K562 (cell line): ENCODE results near the gene ZCRB1. TPM values are rescaled to one million over a fixed set of nuclear protein-coding genes. Genes with fewer than 3 reads are reported as not detected.

Experiments
- ATAC-seq: fragments of 200-7000 bp; cut with Tn5 transposase; 3 replicates; pipeline ENCODE4 v1.9.1; 2020; ENCODE audit warnings: moderate library complexity
- BruUV-seq: library from RNA; stranded (reverse); fragments of 400-500 nt; replicated peaks from 2 replicates; lab custom pipeline; 2021; lab: Mats Ljungman, UMichigan
- CTCF ChIA-PET: fragments of 300-600 bp; formaldehyde crosslinking; extraction: SDS; loops from one replicate; lab custom pipeline; 2021; ENCODE audit warnings: low intra/inter-chr PET ratio; lab: Yijun Ruan, JAX
- POLR2A ChIA-PET: fragments of 300-600, 350-650 bp; sonication (Branson Sonifier 250); formaldehyde crosslinking; extraction: SDS; loops from one replicate; lab custom pipeline; 2021; ENCODE audit warnings: antibody characterized with exemption, inconsistent platforms; lab: Yijun Ruan, JAX
- DNase-seq, 4 experiments: peaks; one replicate each; pipeline versions ENCODE4 v3.0.0 to v3.0.0-alpha.2; 2011 to 2018; ENCODE audit warnings: low spot score in 3 of 4, mixed read lengths in 3 of 4; ENCODE audit errors: extremely low read depth in 1 of 4
- FAIRE-seq: peaks from 2 replicates; lab custom pipeline; 2011; peaks lifted over from hg19 to GRCh38; lab: Jason Lieb, UNC
- H2AFZ ChIP-seq: 2 replicates; pipeline ENCODE4 v1.6.0; 2011; ENCODE audit warnings: low read depth, low read length, control low read depth, inconsistent platforms
- H3K27ac ChIP-seq: fragments of 200-600 bp; 3 replicates; pipeline ENCODE4 v1.8.0; 2011; ENCODE audit warnings: low read depth, mild to moderate bottlenecking, control low read depth, inconsistent platforms, low read length, moderate library complexity, mixed read lengths; ENCODE audit errors: extremely low read depth
- H3K27me3 ChIP-seq, 2 experiments: fragments of 300-600 bp in 1 of 2; 2 replicates in 1 of 2; 3 replicates in 1 of 2; pipeline versions ENCODE4 v1.6.0 to v1.8.0; 2011; ENCODE audit warnings: inconsistent platforms in 2 of 2, low read length in 2 of 2, mild to moderate bottlenecking in 1 of 2, mixed read lengths in 1 of 2, moderate library complexity in 1 of 2; ENCODE audit not compliant: control insufficient read depth in 2 of 2, insufficient read depth in 2 of 2
- H3K36me3 ChIP-seq: fragments of 300-600 bp; 3 replicates; pipeline ENCODE4 v1.8.0; 2011; ENCODE audit warnings: mild to moderate bottlenecking, low read length, inconsistent platforms; ENCODE audit not compliant: control insufficient read depth, insufficient read depth
- H3K4me1 ChIP-seq, 2 experiments: fragments of 200-600 bp in 1 of 2; replicated peaks in 1 of 2; 2 replicates in 1 of 2; 3 replicates in 1 of 2; pipeline versions ENCODE4 v1.5.1 to v1.8.0; 2011; ENCODE audit warnings: inconsistent platforms in 2 of 2, low read length in 2 of 2, mild to moderate bottlenecking in 1 of 2, mixed read lengths in 1 of 2, moderate library complexity in 1 of 2; ENCODE audit not compliant: control insufficient read depth in 2 of 2, insufficient read depth in 2 of 2
- H3K4me2 ChIP-seq: 2 replicates; pipeline ENCODE4 v1.6.1; 2011; ENCODE audit warnings: low read length, control low read depth, inconsistent platforms, mixed read lengths; ENCODE audit not compliant: insufficient read depth
- H3K4me3 ChIP-seq: fragments of 200-600 bp; sonication (generic), shearing (Covaris generic); 2 replicates; pipeline ENCODE4 v1.5.1; 2016; ENCODE audit warnings: control low read depth, inconsistent platforms
- H3K79me2 ChIP-seq: fragments of 200-600 bp; 3 replicates; pipeline ENCODE4 v1.8.0; 2011; ENCODE audit warnings: low read length, inconsistent platforms; ENCODE audit not compliant: control insufficient read depth, insufficient read depth
- H3K9ac ChIP-seq, 2 experiments: 2 replicates each; pipeline versions ENCODE4 v1.6.0 to v1.6.1; 2011; ENCODE audit warnings: low read depth in 2 of 2, low read length in 2 of 2, control low read depth in 1 of 2, inconsistent platforms in 1 of 2, mild to moderate bottlenecking in 1 of 2, mixed read lengths in 1 of 2; ENCODE audit not compliant: insufficient read depth in 1 of 2
- H3K9me1 ChIP-seq: one replicate; pipeline ENCODE4 v1.6.0; 2011; ENCODE audit warnings: inconsistent platforms, mild to moderate bottlenecking, low read length, moderate library complexity; ENCODE audit not compliant: control insufficient read depth, insufficient read depth
- H3K9me3 ChIP-seq: replicated peaks from 2 replicates; pipeline ENCODE4 v1.5.1; 2011; ENCODE audit warnings: low read depth, low read length, inconsistent platforms; ENCODE audit not compliant: control insufficient read depth, insufficient read depth
- H4K20me1 ChIP-seq: replicated peaks from 2 replicates; pipeline ENCODE4 v1.6.1; 2011; ENCODE audit warnings: low read length, inconsistent platforms, mixed read lengths; ENCODE audit not compliant: control insufficient read depth, insufficient read depth
- ARID1B ChIP-seq: fragments of 450-650 bp; IDR thresholded peaks from 2 replicates; pipeline ENCODE4 v1.6.1; 2016; ENCODE audit warnings: antibody characterized with exemption, mild to moderate bottlenecking, inconsistent platforms
- FOXM1 ChIP-seq, 2 experiments: fragments of 450-650 bp in 1 of 2; sonication (generic) in 1 of 2; formaldehyde crosslinking in 1 of 2; IDR thresholded peaks; 2 replicates each; pipeline versions ENCODE4 v1.6.1 to v1.9.0; 2017 to 2022; ENCODE audit warnings: low read depth in 2 of 2, mild to moderate bottlenecking in 2 of 2, missing genetic modification reagents in 1 of 2, moderate library complexity in 1 of 2
- HCFC1 ChIP-seq: IDR thresholded peaks from 2 replicates; pipeline ENCODE4 v1.6.1; 2012; ENCODE audit warnings: low read depth, low read length, improper control_type of control experiment
- L3MBTL2 ChIP-seq: fragments of 450-650 bp; IDR thresholded peaks from 2 replicates; pipeline ENCODE4 v1.6.1; 2016; ENCODE audit warnings: mild to moderate bottlenecking, moderate library complexity
- NEUROD1 ChIP-seq: fragments of 150-350 bp; IDR thresholded peaks from 2 replicates; pipeline ENCODE4 v1.6.1; 2014; ENCODE audit warnings: borderline replicate concordance, low read length, low read depth; ENCODE audit not compliant: partially characterized antibody
- POLR3A ChIP-seq: IDR thresholded peaks from 2 replicates; pipeline ENCODE4 v1.6.1; 2011; ENCODE audit warnings: borderline replicate concordance, mild to moderate bottlenecking, moderate library complexity; ENCODE audit not compliant: insufficient read length, insufficient read depth; ENCODE audit errors: extremely low read depth
- SRSF1 ChIP-seq: fragments of 200-400 bp; formaldehyde crosslinking; IDR thresholded peaks from 2 replicates; pipeline ENCODE4 v1.6.1; 2017; ENCODE audit warnings: mild to moderate bottlenecking, low read depth, low read length, moderate library complexity
- XRCC5 ChIP-seq: fragments of 200-400 bp; formaldehyde crosslinking; IDR thresholded peaks from 2 replicates; pipeline ENCODE4 v1.6.1; 2017; ENCODE audit warnings: low read depth, mild to moderate bottlenecking, low read length
- ZBTB1 ChIP-seq: sonication (generic); formaldehyde crosslinking; IDR thresholded peaks from 2 replicates; pipeline ENCODE4 v1.8.1; 2023; ENCODE audit warnings: missing genetic modification reagents, low read depth, mild to moderate bottlenecking, borderline replicate concordance
- ZNF143 ChIP-seq: sonication (generic); formaldehyde crosslinking; IDR thresholded peaks from 2 replicates; pipeline ENCODE4 v1.9.0; 2022; ENCODE audit warnings: mild to moderate bottlenecking, missing genetic modification reagents
- ZNF347 ChIP-seq: fragments of 450-650 bp; formaldehyde crosslinking; IDR thresholded peaks from 2 replicates; pipeline ENCODE4 v1.4.0; 2020; ENCODE audit warnings: low read depth, mild to moderate bottlenecking, moderate library complexity
- WGBS: fragments of 100-300 bp; shearing (Covaris generic); methylation state at CpG from one replicate; pipeline ENCODE4 v1.1.6; 2016; ENCODE audit warnings: low coverage, mixed read lengths; ENCODE audit not compliant: insufficient coverage; ENCODE audit errors: missing lambda C conversion rate; 5-methylcytosine and 5-hydroxymethylcytosine counted together
- in situ Hi-C: fragments of 300-500 bp; cut with MboI; formaldehyde crosslinking; loops from 4 replicates; pipeline ENCODE4 v1.15.0; 2018; ENCODE audit warnings: inconsistent platforms, mixed read lengths
- intact Hi-C: fragments of 100-400 bp; cut with micrococcal nuclease; formaldehyde crosslinking; loops from 2 replicates; pipeline ENCODE4 v1.14.2; 2022
- polyA plus RNA-seq, 8 experiments: library from polyadenylated mRNA; depleted of rRNA in 4 of 8; stranded (reverse) in 5 of 8; unstranded in 3 of 8; fragments of >200 nt; fragmentation: Nextera tagmentation in 2 of 8; fragmentation: Illumina TruSeq in 1 of 8; extraction: Ambion mirVana in 2 of 8; extraction: Trizol in 1 of 8; gene quantifications; 2 replicates each; pipeline versions ENCODE4 v1.2.1 to v1.2.3, GENCODE V29; 2011 to 2014; ENCODE audit warnings: inconsistent platforms in 1 of 8, missing spikeins in 1 of 8
- total RNA-seq, 7 experiments: library from RNA; depleted of rRNA in 6 of 7; stranded (reverse); fragments of >200 nt in 6 of 7; fragmentation: Illumina TruSeq in 2 of 7; extraction: Trizol in 2 of 7; gene quantifications; 2 replicates each; pipeline versions ENCODE4 v1.2.1 to v1.2.3, GENCODE V29; 2011 to 2021; ENCODE audit warnings: low replicate concordance in 1 of 7
- TF ChIP-seq, protein P1 (sequence below): fragments of 450-650 bp; conservative IDR thresholded peaks from 2 replicates; pipeline ENCODE4 v1.6.1; 2016; ENCODE audit warnings: missing genetic modification characterization, low read depth, mild to moderate bottlenecking, control low read depth, missing compliant biosample characterization
- TF ChIP-seq, protein P2 (sequence below): IDR thresholded peaks from 2 replicates; pipeline ENCODE4 v1.6.1; 2014; ENCODE audit warnings: antibody characterized with exemption
- TF ChIP-seq, protein P3 (sequence below), 2 experiments: fragments of 450-650 bp in 1 of 2; sonication (generic) in 1 of 2; formaldehyde crosslinking; conservative IDR thresholded peaks; 2 replicates each; pipeline versions ENCODE4 v1.4.0 to v1.8.1; 2020 to 2022; ENCODE audit warnings: mild to moderate bottlenecking in 1 of 2, missing genetic modification reagents in 1 of 2

The ZCRB1 gene
- total and polyA plus RNA-seq, 9 of the 15 experiments (the other 6 are each of a cell fraction or from before 2014, with no cell fraction given), result 36.0 to 102 (median 51.0) TPM

DNA sequence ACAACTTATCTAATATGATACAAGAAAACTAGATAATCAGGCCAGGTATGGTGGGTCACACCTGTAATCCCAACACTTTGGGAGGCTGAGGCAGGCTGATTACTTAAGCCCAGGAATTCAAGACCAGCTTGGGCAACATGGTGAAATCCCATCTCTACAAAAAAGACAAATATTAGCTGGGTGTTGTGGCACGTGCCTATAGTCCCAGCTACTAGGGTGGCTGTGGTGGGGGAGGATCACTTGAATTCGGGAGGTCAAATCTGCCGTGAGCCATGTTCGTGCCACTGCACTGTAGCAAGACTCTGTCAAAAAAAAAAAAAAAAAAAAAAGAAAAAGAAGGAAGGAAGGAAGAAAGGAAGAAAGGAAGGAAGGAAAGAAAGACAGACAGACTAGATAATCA is 27.0 kb downstream of the ZCRB1 start:
- Histone ChIP-seq H3K4me1 (peaks cover 0 to 2% of the 10 kb centered on the region in 2 experiments; a peak in 3 of 5 replicates), H3K9me1 (no peaks in the 10 kb centered on the region)
- no peak for TF ChIP-seq ZNF347 (CRISPR knock-in tag)
- no peak for TF ChIP-seq ZBTB1
- TF ChIP-seq NEUROD1, result no peak
- TF ChIP-seq L3MBTL2, result no peak
- TF ChIP-seq FOXM1 (IDR thresholded peaks at IDR 0.05; ENCODE audit: low read depth), result no peak
- no peak for TF ChIP-seq FOXM1 (CRISPR knock-in tag; IDR thresholded peaks at IDR 0.05; ENCODE audit: low read depth)
- TF ChIP-seq, protein P1, sequence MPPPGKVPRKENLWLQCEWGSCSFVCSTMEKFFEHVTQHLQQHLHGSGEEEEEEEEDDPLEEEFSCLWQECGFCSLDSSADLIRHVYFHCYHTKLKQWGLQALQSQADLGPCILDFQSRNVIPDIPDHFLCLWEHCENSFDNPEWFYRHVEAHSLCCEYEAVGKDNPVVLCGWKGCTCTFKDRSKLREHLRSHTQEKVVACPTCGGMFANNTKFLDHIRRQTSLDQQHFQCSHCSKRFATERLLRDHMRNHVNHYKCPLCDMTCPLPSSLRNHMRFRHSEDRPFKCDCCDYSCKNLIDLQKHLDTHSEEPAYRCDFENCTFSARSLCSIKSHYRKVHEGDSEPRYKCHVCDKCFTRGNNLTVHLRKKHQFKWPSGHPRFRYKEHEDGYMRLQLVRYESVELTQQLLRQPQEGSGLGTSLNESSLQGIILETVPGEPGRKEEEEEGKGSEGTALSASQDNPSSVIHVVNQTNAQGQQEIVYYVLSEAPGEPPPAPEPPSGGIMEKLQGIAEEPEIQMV (tag), result no peak
- no peak for TF ChIP-seq SRSF1
- no peak for TF ChIP-seq POLR3A
- TF ChIP-seq XRCC5, result no peak
- TF ChIP-seq, protein P2, sequence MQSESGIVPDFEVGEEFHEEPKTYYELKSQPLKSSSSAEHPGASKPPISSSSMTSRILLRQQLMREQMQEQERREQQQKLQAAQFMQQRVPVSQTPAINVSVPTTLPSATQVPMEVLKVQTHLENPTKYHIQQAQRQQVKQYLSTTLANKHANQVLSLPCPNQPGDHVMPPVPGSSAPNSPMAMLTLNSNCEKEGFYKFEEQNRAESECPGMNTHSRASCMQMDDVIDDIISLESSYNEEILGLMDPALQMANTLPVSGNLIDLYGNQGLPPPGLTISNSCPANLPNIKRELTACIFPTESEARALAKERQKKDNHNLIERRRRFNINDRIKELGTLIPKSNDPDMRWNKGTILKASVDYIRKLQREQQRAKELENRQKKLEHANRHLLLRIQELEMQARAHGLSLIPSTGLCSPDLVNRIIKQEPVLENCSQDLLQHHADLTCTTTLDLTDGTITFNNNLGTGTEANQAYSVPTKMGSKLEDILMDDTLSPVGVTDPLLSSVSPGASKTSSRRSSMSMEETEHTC, result no peak
- no peak for TF ChIP-seq ZNF143 (CRISPR knock-in tag)
- TF ChIP-seq, protein P3, sequence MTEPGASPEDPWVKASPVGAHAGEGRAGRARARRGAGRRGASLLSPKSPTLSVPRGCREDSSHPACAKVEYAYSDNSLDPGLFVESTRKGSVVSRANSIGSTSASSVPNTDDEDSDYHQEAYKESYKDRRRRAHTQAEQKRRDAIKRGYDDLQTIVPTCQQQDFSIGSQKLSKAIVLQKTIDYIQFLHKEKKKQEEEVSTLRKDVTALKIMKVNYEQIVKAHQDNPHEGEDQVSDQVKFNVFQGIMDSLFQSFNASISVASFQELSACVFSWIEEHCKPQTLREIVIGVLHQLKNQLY (CRISPR knock-in tag; conservative IDR thresholded peaks at IDR 0.05), result no peak
- TF ChIP-seq HCFC1, result no peak
- no peak for TF ChIP-seq ARID1B
- TF ChIP-seq, all 486 proteins: peak for 0
- ATAC-seq (no peak), DNase-seq (no peak), FAIRE-seq (no peak)
- ChIA-PET CTCF (no interaction called here), POLR2A (no interaction called here)
- H3K79me2 ChIP-seq, result no peaks in the 10 kb centered on the region
- H3K36me3 ChIP-seq, result no peaks in the 10 kb centered on the region
- in situ Hi-C loops (no loop called here), intact Hi-C loops (loop anchor here (5.0 kb wide), 1 partner anchor 33 kb away; no protein-coding TSS in a partner anchor)
- H3K4me2 ChIP-seq, result no peak overlapping the region
- 38% methylated on average over 1 of the region's 4 CpGs for WGBS
- no peaks in the 10 kb centered on the region for H3K27me3 ChIP-seq
- no peaks in the 10 kb centered on the region for H3K9me3 ChIP-seq
- no peak overlapping the region for H3K9ac ChIP-seq
- no peak overlapping the region for H3K27ac ChIP-seq
- H2AFZ ChIP-seq, result no peak overlapping the region
- H4K20me1 ChIP-seq, result no peaks in the 10 kb centered on the region
- BruUV-seq, result no TSS peak
- no peak overlapping the region for H3K4me3 ChIP-seq
